Measurements from ENCODE around the gene KSR2. TPM values are rescaled to one million over a fixed set of nuclear protein-coding genes. Genes with fewer than 3 reads are reported as not detected.

KSR2 gene
- total and polyA plus RNA-seq, 2 of the 4 experiments (the other 2 are of a cell fraction): not detected

GRCh38 chr12:117622087-117622486, 346.7 kb downstream of the KSR2 start:
- H3K27me3 ChIP-seq (ENCODE audit: control insufficient read depth, insufficient read depth, low read length): no peaks in the 10 kb centered on the region
- no peak overlapping the region for H4K91ac ChIP-seq (ENCODE audit: insufficient read depth, low read depth, low read length)
- no peak overlapping the region for H2AK9ac ChIP-seq (replicated peaks; ENCODE audit: low read depth, low read length, poor library complexity)
- no peaks in the 10 kb centered on the region for H3K9me1 ChIP-seq (ENCODE audit: insufficient read depth, low read length)
- no peak overlapping the region for H3K9ac ChIP-seq (ENCODE audit: low read depth, low read length)
- dilution Hi-C loops (cut with HindIII; ENCODE audit: low sequenced_read_pairs, unreplicated experiment): no loop called here
- H3K27ac ChIP-seq (ENCODE audit: insufficient read depth, low read length): no peak overlapping the region
- TF ChIP-seq CEBPB (IDR thresholded peaks at IDR 0.05; ENCODE audit: low read depth, low read length) (no peak), MAZ (IDR thresholded peaks at IDR 0.05; ENCODE audit: borderline replicate concordance, low read depth, low read length) (no peak), SMC3 (IDR thresholded peaks at IDR 0.05; ENCODE audit: low read depth, low read length) (no peak), FOS (IDR thresholded peaks at IDR 0.05; ENCODE audit: low read depth, low read length) (no peak), RCOR1 (IDR thresholded peaks at IDR 0.05; ENCODE audit: insufficient replicate concordance, low read length) (no peak), POLR2A (IDR thresholded peaks at IDR 0.05; ENCODE audit: low read depth, low read length) (no peak)
- TF ChIP-seq, protein P1, sequence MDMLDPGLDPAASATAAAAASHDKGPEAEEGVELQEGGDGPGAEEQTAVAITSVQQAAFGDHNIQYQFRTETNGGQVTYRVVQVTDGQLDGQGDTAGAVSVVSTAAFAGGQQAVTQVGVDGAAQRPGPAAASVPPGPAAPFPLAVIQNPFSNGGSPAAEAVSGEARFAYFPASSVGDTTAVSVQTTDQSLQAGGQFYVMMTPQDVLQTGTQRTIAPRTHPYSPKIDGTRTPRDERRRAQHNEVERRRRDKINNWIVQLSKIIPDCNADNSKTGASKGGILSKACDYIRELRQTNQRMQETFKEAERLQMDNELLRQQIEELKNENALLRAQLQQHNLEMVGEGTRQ (IDR thresholded peaks at IDR 0.05; ENCODE audit: low read depth, low read length): no peak
- TF ChIP-seq, protein P2, sequence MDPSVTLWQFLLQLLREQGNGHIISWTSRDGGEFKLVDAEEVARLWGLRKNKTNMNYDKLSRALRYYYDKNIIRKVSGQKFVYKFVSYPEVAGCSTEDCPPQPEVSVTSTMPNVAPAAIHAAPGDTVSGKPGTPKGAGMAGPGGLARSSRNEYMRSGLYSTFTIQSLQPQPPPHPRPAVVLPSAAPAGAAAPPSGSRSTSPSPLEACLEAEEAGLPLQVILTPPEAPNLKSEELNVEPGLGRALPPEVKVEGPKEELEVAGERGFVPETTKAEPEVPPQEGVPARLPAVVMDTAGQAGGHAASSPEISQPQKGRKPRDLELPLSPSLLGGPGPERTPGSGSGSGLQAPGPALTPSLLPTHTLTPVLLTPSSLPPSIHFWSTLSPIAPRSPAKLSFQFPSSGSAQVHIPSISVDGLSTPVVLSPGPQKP (IDR thresholded peaks at IDR 0.05; ENCODE audit: borderline replicate concordance, low read depth, low read length): no peak
- BruUV-seq (replicated peaks): no TSS peak
- no peak overlapping the region for H2BK15ac ChIP-seq (ENCODE audit: low read depth, low read length)
- H3K9me3 ChIP-seq (ENCODE audit: control insufficient read depth, insufficient read depth, low read length): no peaks in the 10 kb centered on the region
- H2BK5ac ChIP-seq (ENCODE audit: low read depth, low read length, poor library complexity, severe bottlenecking): no peak overlapping the region
- H3K18ac ChIP-seq (ENCODE audit: low read depth, low read length): no peak overlapping the region
- no peak overlapping the region for H3K23ac ChIP-seq (ENCODE audit: low read depth, low read length)
- no peak overlapping the region for H3K56ac ChIP-seq (ENCODE audit: extremely low read depth, insufficient read depth, low read length)
- H4K20me1 ChIP-seq (ENCODE audit: insufficient read depth, low read length): no peaks in the 10 kb centered on the region
- in situ Hi-C loops (cut with MboI; ENCODE audit: low sequenced_read_pairs): no loop called here
- POLR2A ChIA-PET (ENCODE audit: unreplicated experiment): no interaction called here
- H2AFZ ChIP-seq (replicated peaks; ENCODE audit: low read length, poor library complexity): no peak overlapping the region
- H3K4me1 ChIP-seq (ENCODE audit: control insufficient read depth, insufficient read depth, low read length): no peaks in the 10 kb centered on the region
- no peak overlapping the region for H3K4ac ChIP-seq (ENCODE audit: low read depth, low read length)
- H3K36me3 ChIP-seq (ENCODE audit: control insufficient read depth, insufficient read depth, low read length): no peaks in the 10 kb centered on the region
- no peak overlapping the region for H2BK120ac ChIP-seq (ENCODE audit: low read depth, low read length)
- DNase-seq: no peak
- H4K8ac ChIP-seq (ENCODE audit: low read depth in 2 of 2, low read length in 2 of 2): no peak overlapping the region
- no peak overlapping the region for H4K5ac ChIP-seq (ENCODE audit: low read depth, low read length)
- no peak overlapping the region for H3K14ac ChIP-seq (replicated peaks; ENCODE audit: low read depth, low read length)
- H3K4me2 ChIP-seq (ENCODE audit: low read depth, low read length): no peak overlapping the region
- no peak overlapping the region for H2BK20ac ChIP-seq (ENCODE audit: low read depth, low read length)
- no peak overlapping the region for H3K4me3 ChIP-seq (ENCODE audit: insufficient read depth, low read depth, low read length)
- CTCF ChIA-PET: no interaction called here
- H3K79me1 ChIP-seq (ENCODE audit: low read depth in 1 of 2, low read length in 2 of 2): no peaks in the 10 kb centered on the region
- intact Hi-C loops (cut with micrococcal nuclease): no loop called here
- H2AK5ac ChIP-seq (ENCODE audit: low read depth, low read length): no peak overlapping the region
- ATAC-seq (ENCODE audit: low read depth): no peak

Data from IMR-90 (cell line).